Lower lobe of right lung (tissue), 2 donors: ENCODE data around the gene IRF5. TPM values are rescaled to one million over a fixed set of nuclear protein-coding genes. Genes with fewer than 3 reads are reported as not detected.
A peak's percentile ranks its signal among the peaks of the same experiment; 100 is the strongest.
"Not testable (repeated sequence)": the region's sequence is repeated elsewhere in the genome, so short reads cannot be mapped to it uniquely, and the experiment has no call there.

Experiments used
- ATAC-seq, 2 donors: fragments of 200-7000 bp; cut with Tn5 transposase; one replicate each; pipeline ENCODE4 v1.9.1; 2020 to 2022; ENCODE audit warnings: mild to moderate bottlenecking in 2 of 2, moderate library complexity in 2 of 2
- DNase-seq: peaks from one replicate; pipeline ENCODE4 v3.0.0-alpha.2; 2020
- H3K27ac ChIP-seq: fragments of 200-600 bp; one replicate; pipeline ENCODE4 v1.8.0; 2022
- H3K27me3 ChIP-seq: fragments of 200-600 bp; one replicate; pipeline ENCODE4 v1.8.0; 2022; ENCODE audit warnings: low read depth
- H3K36me3 ChIP-seq: fragments of 200-600 bp; one replicate; pipeline ENCODE4 v1.8.0; 2022; ENCODE audit warnings: mild to moderate bottlenecking
- H3K4me1 ChIP-seq: fragments of 200-600 bp; one replicate; pipeline ENCODE4 v1.8.0; 2022
- H3K4me3 ChIP-seq: fragments of 200-600 bp; one replicate; pipeline ENCODE4 v1.8.0; 2022; ENCODE audit warnings: mild to moderate bottlenecking
- H3K9me3 ChIP-seq: fragments of 200-600 bp; one replicate; pipeline ENCODE4 v1.8.0; 2022
- CTCF ChIP-seq: fragments of 200-600 bp; IDR thresholded peaks from one replicate; pipeline ENCODE4 v1.8.0; 2022; ENCODE audit warnings: antibody characterized with exemption, mild to moderate bottlenecking
- intact Hi-C: fragments of 100-400 bp; cut with DNase I; formaldehyde crosslinking; loops from one replicate; pipeline ENCODE4 v1.11.0; 2022
- total RNA-seq: library from RNA; stranded (reverse); fragmentation: NEBNext Ultra II Directional; extraction: Animal tissue kit (Norgen Biotek cat#: 25700); gene quantifications from one replicate; pipeline ENCODE4 v1.2.1, GENCODE V29; 2021
- donor health status: DM: no; HTN: yes; CAD: no; lungs with severe emphysema.

IRF5 gene
- total RNA-seq, 1 donor from 2014 or later = 46.0 TPM

GRCh38 chr7:128909625-128910568 is 27.8 kb upstream of the IRF5 start:
- Histone ChIP-seq H3K4me3 (peak overlapping the region; percentile 12), H3K36me3 (no peaks in the 10 kb centered on the region), H3K9me3 (no peaks in the 10 kb centered on the region), H3K27ac (no peak overlapping the region), H3K27me3 (peaks cover 66% of the 10 kb centered on the region), H3K4me1 (peaks cover 11% of the 10 kb centered on the region)
- ATAC-seq (peak; percentile 5 to 8), DNase-seq (no peak)
- no peak for TF ChIP-seq CTCF
- intact Hi-C loops = no loop called here

- Histone ChIP-seq H3K9me3 (no peaks in the 10 kb centered on the region), H3K27ac (no peak within 1 kb of the TSS), H3K4me3 (peak within 1 kb of the TSS; percentile 12), H3K36me3 (no peaks in the 10 kb centered on the region), H3K27me3 (peaks cover 73% of the 10 kb centered on the region), H3K4me1 (peaks cover 17% of the 10 kb centered on the region)
- peak in 1 of 2 donors; percentile 7 for ATAC-seq
- no peak for DNase-seq
- no peak for TF ChIP-seq CTCF
- intact Hi-C loops = no loop called here
Observed at GRCh38 chr7:128910569-128910945, 27.2 kb upstream of the IRF5 start, which contains the start of gene KCP. KCP (minus strand) TSS chr7:128910709; CDS start chr7:128910676, 33 bp downstream.

- DNase-seq = no peak
Observed at GRCh38 chr7:128911423-128912031, 26.2 kb upstream of the IRF5 start.

GRCh38 chr7:128912281-128912680 is 25.4 kb upstream of the IRF5 start:
- ATAC-seq = no peak
- H3K4me3 ChIP-seq = no peak overlapping the region
- TF ChIP-seq CTCF = no peak
- H3K9me3 ChIP-seq = no peaks in the 10 kb centered on the region
- DNase-seq = no peak
- no peaks in the 10 kb centered on the region for H3K36me3 ChIP-seq
- H3K27ac ChIP-seq = no peak overlapping the region
- H3K27me3 ChIP-seq = peaks cover 78% of the 10 kb centered on the region
- intact Hi-C loops = no loop called here
- H3K4me1 ChIP-seq = peaks cover 21% of the 10 kb centered on the region

More at GRCh38 chr7:128911423-128912031, 26.2 kb upstream of the IRF5 start:
- no peak for ATAC-seq
- Histone ChIP-seq H3K27ac (no peak overlapping the region), H3K36me3 (no peaks in the 10 kb centered on the region), H3K27me3 (peaks cover 77% of the 10 kb centered on the region), H3K4me1 (peaks cover 21% of the 10 kb centered on the region), H3K4me3 (no peak overlapping the region), H3K9me3 (no peaks in the 10 kb centered on the region)
- intact Hi-C loops = no loop called here
- TF ChIP-seq CTCF = no peak

GRCh38 chr7:128912709-128913495 is 24.8 kb upstream of the IRF5 start:
- H3K9me3 ChIP-seq, intact Hi-C loops, ATAC-seq, H3K27ac ChIP-seq, DNase-seq, H3K4me3 ChIP-seq, H3K36me3 ChIP-seq: not testable (repeated sequence)
- H3K27me3 ChIP-seq = peaks cover 76% of the 10 kb centered on the region
- H3K4me1 ChIP-seq = peaks cover 21% of the 10 kb centered on the region
